HuH-7.5 (cell line): ENCODE data around the gene C4BPB.

Experiments used
- DNase-seq: peaks from one replicate; pipeline ENCODE4 v3.0.0; 2011; ENCODE audit warnings: low spot score

Gene C4BPB

GRCh38 chr1:207059881-207060280, 28.8 kb upstream of the C4BPB start:
- DNase-seq: no peak

- DNase-seq: no peak
Observed at GRCh38 chr1:207060596-207060995, 28.1 kb upstream of the C4BPB start.

DNA sequence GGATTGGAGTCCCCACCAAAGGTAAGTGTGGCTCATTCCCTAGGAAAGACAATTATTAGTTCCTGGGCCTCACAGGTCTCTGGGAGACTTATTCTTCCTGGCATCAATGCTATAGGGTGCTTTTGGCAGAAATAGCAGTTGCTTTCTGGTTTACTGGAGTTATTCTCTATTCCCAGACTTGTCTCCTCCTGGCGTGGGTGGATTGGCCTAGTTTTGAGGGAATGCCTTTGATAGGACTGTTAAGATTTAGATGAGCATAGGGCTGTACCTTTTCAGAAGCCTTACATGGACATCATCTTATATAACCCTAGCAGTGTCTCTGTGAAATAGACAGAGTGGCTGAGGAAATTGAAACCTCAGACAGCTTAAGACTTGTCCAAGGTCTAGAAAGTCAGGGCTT, 26.6 kb upstream of the C4BPB start:
- no peak for DNase-seq

DNA sequence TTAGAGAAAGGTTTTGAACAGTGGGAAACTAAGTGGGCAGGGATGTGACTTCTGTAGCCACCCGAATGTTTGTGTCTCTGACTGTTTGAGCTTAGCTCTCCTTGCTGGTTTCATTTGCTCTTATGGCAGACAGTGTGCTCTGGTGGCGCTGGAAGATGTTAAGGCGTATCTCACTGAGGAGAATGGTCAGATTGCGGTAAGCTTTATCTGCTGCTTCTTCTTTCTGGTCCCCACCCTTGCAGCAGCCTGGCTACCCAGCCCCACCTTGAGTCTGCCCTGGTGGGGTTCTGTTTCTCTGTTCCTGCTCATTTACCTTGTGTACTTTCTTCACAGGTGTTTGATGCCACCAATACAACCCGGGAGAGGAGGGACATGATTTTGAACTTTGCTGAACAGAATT, 25.6 kb upstream of the C4BPB start:
- DNase-seq: no peak

GRCh38 chr1:207064561-207064960, 24.1 kb upstream of the C4BPB start:
- no peak for DNase-seq

GRCh38 chr1:207067185-207067584, 21.5 kb upstream of the C4BPB start:
- DNase-seq: no peak

DNA sequence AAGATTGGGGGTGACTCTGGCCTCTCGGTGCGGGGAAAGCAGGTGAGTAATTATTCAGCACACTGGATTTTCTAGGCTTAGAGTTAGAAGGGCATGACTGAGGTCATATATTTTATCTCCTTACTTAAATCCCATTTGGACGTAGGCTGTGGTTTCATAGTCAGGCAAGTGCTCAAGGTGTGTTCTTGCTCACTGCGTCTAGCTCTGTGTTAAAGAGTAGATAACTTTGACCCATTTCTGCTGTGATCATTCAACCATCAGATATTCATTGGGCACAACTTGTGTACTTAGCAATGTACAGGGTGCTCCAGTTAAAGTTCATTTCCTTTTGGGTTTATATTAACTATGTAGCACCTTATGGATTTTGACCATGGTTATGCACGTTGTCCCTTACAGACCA, 21.0 kb upstream of the C4BPB start:
- no peak for DNase-seq

DNA sequence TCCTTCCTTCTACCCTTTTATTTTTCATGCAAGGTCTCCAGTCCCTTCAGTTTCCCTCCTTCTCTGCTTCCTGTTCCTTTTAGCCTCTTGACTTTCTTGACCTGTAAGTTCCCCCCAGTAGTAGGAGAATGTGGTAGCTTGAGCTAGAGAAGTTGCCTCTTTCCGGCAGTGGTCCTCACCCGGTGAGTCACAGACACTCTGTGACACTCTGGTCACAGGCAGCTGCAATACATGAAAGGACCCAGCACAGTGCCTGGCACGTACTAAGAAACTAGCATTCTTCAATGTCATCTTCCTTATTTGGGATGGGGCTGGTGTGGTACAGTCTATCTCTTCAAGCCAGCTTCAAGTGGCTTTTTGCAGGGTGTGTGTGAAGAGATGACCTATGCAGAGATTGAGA, 19.6 kb upstream of the C4BPB start:
- no peak for DNase-seq

DNA sequence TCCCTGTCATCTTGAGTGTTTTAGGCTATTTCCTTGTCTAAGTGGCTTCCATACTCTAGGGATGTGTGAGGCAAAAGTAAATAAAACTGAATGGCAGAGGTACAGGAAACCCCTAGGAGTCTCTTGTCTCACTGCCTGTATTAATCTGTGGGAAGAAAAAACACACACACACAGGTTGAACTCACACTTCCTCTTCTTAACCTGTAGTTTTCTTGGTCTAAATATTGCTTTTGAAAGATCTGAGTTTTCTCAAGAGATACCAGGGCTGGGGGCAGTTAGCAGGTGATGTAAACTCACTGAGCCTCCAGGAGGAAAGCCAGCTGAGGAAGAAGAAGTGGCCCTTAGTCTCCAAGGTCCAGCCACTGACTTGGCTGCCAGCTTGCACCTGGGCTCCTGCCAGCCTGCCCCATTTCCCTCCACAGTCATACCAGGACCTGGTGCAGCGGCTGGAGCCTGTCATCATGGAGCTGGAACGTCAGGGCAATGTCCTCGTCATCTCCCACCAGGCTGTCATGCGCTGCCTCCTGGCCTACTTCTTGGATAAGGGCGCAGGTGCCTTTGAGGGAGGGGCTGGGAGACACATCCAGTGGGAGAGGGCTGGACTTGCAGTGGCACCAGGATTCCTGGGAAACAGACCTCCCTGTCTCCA, 18.7 kb upstream of the C4BPB start:
- DNase-seq: no peak

DNA sequence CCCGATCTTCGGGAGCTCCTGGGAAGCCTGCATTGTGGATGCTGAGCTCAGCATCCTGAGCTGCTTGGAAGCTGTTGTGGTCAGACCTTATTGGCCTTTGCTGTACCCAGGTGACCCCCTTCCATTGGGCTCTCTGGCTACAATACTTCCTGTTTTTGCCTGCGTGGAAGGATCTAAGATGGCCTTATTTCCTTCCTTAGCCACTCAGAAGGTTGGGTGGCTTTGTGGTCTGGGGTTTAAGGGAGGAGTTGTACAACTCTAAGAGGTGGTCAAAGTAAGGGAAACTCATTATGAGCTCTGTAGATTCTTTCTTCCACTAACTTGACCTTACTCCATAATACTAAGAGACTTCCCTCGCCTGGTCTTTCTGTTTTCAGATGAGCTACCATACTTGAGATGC, 17.8 kb upstream of the C4BPB start:
- DNase-seq: no peak

DNA sequence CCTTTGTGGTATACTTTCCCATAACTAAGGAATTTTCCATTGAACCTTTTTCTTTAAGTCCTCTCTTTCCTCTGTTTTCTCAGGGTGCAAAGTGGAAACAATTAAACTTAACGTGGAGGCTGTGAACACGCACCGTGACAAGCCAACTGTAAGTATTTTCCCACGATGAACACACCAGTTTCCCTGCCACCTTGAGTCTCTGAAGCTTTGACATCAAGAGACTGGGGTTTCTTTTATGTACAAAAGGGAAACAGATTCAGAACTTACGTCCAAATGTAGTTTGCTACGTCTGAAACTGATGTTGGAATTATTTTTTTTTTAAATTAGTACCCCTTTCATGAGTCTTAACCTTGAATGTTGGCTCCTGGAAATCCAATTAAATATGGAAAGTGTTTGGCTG, 17.2 kb upstream of the C4BPB start:
- DNase-seq: no peak

GRCh38 chr1:207072233-207072632, 16.4 kb upstream of the C4BPB start:
- DNase-seq: no peak

GRCh38 chr1:207073906-207074820, 14.5 kb upstream of the C4BPB start:
- no peak for DNase-seq

DNA sequence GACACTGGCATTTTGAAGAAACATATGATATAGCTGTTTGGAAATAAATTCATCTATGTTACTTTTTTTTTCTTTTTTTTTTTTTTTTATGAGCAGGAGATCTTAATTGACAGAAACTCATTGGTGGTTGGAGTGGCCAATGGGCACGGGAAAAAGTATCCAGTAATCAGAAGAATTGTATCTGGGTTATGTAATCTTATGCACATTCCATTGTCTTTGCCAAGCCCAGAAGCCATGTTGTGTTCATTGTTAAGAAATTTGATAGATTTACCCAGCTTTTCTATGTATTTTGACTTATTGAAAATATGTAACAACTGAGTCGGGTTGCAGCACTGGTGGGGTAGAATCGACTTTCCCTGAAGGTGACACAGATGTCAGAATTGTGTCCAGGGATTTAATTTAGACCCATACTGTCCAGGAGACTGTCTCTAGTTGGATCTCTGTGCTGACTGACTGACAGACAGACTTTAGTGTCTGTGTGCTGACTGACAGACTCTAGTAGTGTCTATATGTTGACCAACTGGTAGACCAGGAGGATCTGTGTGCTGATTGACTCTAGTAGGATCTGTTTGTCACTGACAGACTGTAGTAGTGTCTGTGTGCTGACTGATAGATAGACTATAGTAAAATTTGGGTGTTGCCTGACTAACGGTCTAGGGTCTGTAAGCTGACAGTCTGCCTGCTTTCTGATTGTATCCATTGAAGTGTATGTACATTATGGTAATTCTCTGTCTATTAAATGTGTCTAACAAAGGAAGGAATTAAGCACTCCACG, 12.3 kb upstream of the C4BPB start:
- DNase-seq: no peak

GRCh38 chr1:207077012-207077411, 11.6 kb upstream of the C4BPB start:
- DNase-seq: no peak

GRCh38 chr1:207077470-207078377, 10.9 kb upstream of the C4BPB start:
- DNase-seq: peak; percentile 38

DNA sequence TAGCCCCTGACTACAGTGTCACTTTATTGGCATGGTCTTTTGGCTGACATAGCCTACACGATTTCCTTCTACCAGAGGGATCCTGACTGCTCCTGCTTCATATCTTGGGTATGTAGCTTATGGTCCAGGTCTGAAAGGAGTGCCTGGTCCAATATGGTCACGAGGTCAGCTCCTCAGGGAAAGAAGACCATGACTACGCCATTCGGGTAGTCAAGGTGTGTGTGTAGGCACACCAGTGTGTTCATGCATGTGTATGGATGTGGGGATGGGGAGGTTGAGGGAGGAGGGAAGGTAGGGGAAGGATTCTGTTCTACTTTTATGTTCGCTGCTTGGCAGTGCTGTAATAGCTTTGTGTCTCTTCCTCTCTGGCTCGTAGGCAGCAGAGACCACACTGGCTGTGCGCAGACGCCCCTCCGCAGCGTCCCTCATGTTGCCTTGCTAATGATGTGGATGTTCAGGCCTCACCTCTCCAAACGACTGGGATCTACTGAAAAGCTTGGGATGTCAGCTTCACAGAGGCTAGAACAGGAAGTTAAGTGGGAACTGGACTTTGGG, 10.0 kb upstream of the C4BPB start:
- no peak for DNase-seq

GRCh38 chr1:207079706-207080241, 8.9 kb upstream of the C4BPB start:
- DNase-seq: no peak

- no peak for DNase-seq
Observed at GRCh38 chr1:207081088-207081487, 7.6 kb upstream of the C4BPB start.

DNA sequence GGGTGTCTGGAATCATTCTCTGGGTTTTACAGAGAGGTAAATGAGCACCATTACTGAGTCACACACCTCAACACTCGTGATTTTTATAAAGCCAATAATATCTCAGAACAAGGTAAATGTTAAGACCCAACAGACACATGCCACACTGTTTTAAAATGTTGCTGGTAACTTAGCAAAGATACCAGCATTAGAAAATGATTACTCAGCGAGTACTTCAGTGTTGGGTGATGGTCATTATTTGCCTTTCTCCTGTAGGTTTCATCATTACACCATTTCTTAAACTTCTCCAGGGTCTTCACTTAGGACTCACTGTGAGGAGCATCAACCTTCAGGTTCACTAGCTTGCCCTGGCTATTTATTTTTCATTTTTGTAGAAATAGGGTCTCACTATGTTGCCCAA, 6.9 kb upstream of the C4BPB start:
- DNase-seq: no peak

- no peak for DNase-seq
Observed at GRCh38 chr1:207084232-207084631, 4.4 kb upstream of the C4BPB start.
